HG03039 (cell line): ENCODE results near the gene PRPSAP2.
"Not testable (repeated sequence)": the region's sequence is repeated elsewhere in the genome, so short reads cannot be mapped to it uniquely, and the experiment has no call there.

Experiments
- ATAC-seq: cut with Tn5 transposase; IDR thresholded peaks from one replicate; pipeline ENCODE4 v1.9.1; 2021; ENCODE audit warnings: mild to moderate bottlenecking, moderate library complexity; ENCODE audit not compliant: unreplicated experiment

Gene PRPSAP2

GRCh38 chr17:18857864-18858566, at the start of gene PRPSAP2:
PRPSAP2 (plus strand) TSS chr17:18858131; CDS start chr17:18865834, 7,703 bp downstream.
- peak; percentile 45 for ATAC-seq

GRCh38 chr17:18815924-18816323, 42.0 kb upstream of the PRPSAP2 start:
- not testable (repeated sequence) for ATAC-seq

GRCh38 chr17:18816489-18817371, 41.2 kb upstream of the PRPSAP2 start:
- not testable (repeated sequence) for ATAC-seq

GRCh38 chr17:18821430-18821829, 36.5 kb upstream of the PRPSAP2 start:
- not testable (repeated sequence) for ATAC-seq

GRCh38 chr17:18827613-18828012, 30.3 kb upstream of the PRPSAP2 start:
- not testable (repeated sequence) for ATAC-seq

- no peak for ATAC-seq
Measured at GRCh38 chr17:18848501-18848900, 9.4 kb upstream of the PRPSAP2 start.

GRCh38 chr17:18850679-18851078, 7.3 kb upstream of the PRPSAP2 start:
- no peak for ATAC-seq

GRCh38 chr17:18851201-18851600, 6.7 kb upstream of the PRPSAP2 start:
- ATAC-seq, result no peak

- ATAC-seq, result no peak
Measured at GRCh38 chr17:18854956-18855355, 3.0 kb upstream of the PRPSAP2 start.

GRCh38 chr17:18855831-18856569, 1.9 kb upstream of the PRPSAP2 start:
- ATAC-seq, result peak; percentile 71

GRCh38 chr17:18856570-18856915, 1.4 kb upstream of the PRPSAP2 start:
- ATAC-seq, result no peak

GRCh38 chr17:18858567-18859245, 775 bp downstream of the PRPSAP2 start:
- ATAC-seq, result no peak

- ATAC-seq, result no peak
Measured at GRCh38 chr17:18859256-18859655, 1.3 kb downstream of the PRPSAP2 start.

- ATAC-seq, result no peak
Measured at GRCh38 chr17:18860161-18860972, 2.4 kb downstream of the PRPSAP2 start.

GRCh38 chr17:18862011-18862410, 4.1 kb downstream of the PRPSAP2 start:
- no peak for ATAC-seq

- ATAC-seq, result not testable (repeated sequence)
Measured at GRCh38 chr17:18864996-18865395, 7.1 kb downstream of the PRPSAP2 start.

GRCh38 chr17:18866866-18867813, 9.2 kb downstream of the PRPSAP2 start:
- no peak for ATAC-seq

GRCh38 chr17:18877104-18877645, 19.2 kb downstream of the PRPSAP2 start:
- no peak for ATAC-seq
